RCC 7860 (cell line): ENCODE data around the gene KLK11.

Source experiments
- DNase-seq: peaks from one replicate; pipeline ENCODE4 v3.0.0-alpha.2; 2015; ENCODE audit warnings: low spot score
- FAIRE-seq: peaks from 2 replicates; lab custom pipeline; 2012; peaks lifted over from hg19 to GRCh38; lab: Jason Lieb, UNC

KLK11 gene, protein sequence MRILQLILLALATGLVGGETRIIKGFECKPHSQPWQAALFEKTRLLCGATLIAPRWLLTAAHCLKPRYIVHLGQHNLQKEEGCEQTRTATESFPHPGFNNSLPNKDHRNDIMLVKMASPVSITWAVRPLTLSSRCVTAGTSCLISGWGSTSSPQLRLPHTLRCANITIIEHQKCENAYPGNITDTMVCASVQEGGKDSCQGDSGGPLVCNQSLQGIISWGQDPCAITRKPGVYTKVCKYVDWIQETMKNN

GRCh38 chr19:51026554-51026831, at the start of gene KLK11:
KLK11 (minus strand) TSS chr19:51026616; CDS start chr19:51025631, 985 bp downstream.
- DNase-seq = no peak
- no peak for FAIRE-seq

DNA sequence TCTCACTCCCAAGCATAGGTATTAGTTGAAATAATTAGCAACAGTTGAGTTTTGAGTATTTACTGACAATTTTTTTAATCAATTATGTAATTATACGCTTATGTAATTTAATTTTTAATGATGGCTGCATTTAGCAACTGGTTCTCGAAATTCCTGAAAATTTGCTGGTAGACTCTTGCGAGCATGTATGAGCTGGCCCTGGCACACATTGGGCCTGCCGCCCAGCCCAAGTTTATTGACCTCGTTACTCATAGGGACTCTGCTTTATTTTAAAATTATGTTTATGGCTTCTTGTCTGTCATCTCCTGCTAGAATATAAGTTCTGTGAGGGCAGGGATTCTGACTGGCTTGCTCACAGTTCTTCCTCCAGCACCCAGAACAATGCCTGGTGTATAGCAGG, 49.6 kb upstream of the KLK11 start:
- no peak for FAIRE-seq
- no peak for DNase-seq

DNA sequence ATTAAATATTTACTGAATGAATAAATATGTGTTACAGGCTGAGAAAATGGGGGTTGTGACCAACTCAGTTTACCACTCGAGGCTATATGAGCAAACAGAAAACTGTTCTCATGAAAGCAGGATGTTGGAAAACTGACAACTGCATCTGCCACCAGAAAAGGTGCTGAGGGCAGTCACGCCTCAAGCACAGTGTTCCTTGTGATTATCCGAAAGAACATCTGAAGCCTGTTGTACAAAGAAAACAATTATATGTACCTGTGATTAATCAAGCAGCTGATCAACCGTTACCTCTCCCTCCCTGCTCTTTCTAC, 44.6 kb upstream of the KLK11 start:
- FAIRE-seq (no peak), DNase-seq (no peak)

- FAIRE-seq = no peak
- DNase-seq = no peak
These were observed 44.1 kb upstream of the KLK11 start for GRCh38 chr19:51070334-51071094.

DNA sequence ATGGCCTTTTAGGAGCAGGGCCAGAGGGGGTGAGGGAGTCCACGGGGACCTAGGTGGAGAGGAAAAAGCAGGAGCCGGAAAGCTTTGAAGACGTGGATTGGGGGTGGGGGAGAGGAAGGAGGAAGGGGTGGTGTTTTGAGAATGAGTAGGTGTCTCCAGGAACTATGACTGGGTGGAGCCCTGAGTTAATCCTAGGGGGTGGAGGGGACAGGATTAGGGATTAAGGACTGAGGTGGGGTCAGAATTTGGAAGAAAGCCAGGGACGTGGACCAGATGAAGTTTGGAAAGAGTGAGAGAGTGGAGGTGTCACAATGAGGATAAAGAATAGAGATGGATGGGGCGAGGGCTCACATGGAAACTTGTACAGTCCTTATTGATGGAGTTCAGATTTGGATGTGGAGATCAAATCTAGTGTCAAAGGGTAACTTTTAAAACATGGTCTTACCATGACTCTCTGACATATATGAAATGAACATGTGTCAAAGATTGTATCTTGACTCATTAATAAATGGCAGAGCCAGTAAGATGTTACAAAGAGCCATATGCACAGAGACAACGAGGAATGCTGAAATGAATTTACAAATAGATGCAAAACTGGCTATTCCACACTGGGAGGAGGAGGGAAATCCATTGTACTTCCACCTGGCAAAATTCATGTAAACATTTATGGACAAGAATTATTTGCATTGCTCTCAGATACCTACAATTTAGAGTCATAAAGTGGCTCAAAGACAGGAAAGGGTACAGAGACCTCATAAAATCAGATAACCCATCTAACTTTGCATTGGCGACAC, 40.2 kb upstream of the KLK11 start:
- DNase-seq (no peak), FAIRE-seq (no peak)

- DNase-seq (no peak), FAIRE-seq (no peak)
These were observed 39.0 kb upstream of the KLK11 start for GRCh38 chr19:51065221-51065960.

- no peak for FAIRE-seq
- no peak for DNase-seq
These were observed 38.3 kb upstream of the KLK11 start, which contains the start of gene KLK13 for GRCh38 chr19:51064534-51065220. KLK13 (minus strand) TSS chr19:51065092; CDS start chr19:51065067, 25 bp downstream.

GRCh38 chr19:51063664-51064063, 37.2 kb upstream of the KLK11 start:
- FAIRE-seq (no peak), DNase-seq (no peak)

- no peak for DNase-seq
- no peak for FAIRE-seq
These were observed 34.6 kb upstream of the KLK11 start for GRCh38 chr19:51060973-51061372.

- FAIRE-seq (no peak), DNase-seq (no peak)
These were observed 33.9 kb upstream of the KLK11 start for GRCh38 chr19:51060336-51060735.

GRCh38 chr19:51059715-51060114, 33.3 kb upstream of the KLK11 start:
- no peak for DNase-seq
- FAIRE-seq = no peak

DNA sequence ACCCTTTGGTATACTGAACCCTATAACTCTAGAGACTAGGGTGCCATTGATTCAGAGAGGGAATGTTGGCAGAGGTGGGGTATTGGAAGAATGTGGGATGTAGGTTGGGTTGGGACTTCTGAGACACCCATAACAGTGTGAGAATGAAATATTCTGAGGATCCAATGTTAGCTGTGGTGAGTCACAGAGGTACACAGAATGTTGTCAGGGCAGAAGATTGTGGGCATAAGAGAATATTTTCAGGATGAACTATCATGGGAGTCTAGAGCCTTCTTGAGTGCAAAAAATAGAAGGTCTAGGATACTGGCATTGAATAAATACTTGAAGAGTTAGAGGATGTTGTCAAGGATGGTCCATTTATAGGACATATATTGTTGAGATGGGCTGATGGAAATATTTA, 29.4 kb upstream of the KLK11 start:
- DNase-seq (no peak), FAIRE-seq (no peak)

DNA sequence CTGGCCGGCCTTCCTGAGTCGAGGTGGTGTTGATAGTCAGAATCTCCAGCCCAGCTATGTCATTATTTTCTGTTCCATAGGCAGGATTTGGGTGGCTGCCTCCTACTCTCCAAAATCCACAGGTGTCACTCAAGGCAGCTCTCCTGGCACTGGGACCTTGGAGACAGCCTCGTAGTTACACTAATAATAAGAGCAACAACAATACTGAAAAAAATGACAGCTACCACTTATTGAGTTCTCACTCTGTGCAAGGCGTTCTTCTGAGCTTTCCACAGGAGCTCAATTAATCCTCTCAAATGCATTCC, 20.6 kb upstream of the KLK11 start:
- no peak for FAIRE-seq
- no peak for DNase-seq

GRCh38 chr19:51044327-51044726, 17.9 kb upstream of the KLK11 start:
- no peak for DNase-seq

DNA sequence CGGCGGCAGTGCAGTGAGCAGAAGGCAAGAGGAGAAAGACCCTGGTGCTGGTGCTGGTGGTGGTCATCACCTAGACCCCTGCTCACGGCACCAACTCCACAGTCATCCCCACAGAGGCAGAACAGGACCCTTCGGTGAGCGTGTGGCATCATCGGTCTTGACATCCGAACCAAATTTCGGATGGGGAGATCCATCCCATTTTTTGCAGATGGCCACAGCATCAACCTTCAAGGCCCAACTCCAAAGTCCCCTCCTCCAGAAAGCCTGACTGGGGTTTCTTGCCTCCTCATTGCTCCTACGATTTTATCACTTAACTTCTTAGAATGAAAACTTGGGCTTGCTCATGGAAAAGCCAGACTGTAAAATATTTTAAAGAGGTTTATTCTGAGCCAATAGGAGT, 17.1 kb upstream of the KLK11 start:
- FAIRE-seq (no peak), DNase-seq (no peak)

More at GRCh38 chr19:51044327-51044726, 17.9 kb upstream of the KLK11 start:
- FAIRE-seq = no peak

- FAIRE-seq = no peak
- DNase-seq = no peak
These were observed 13.7 kb upstream of the KLK11 start for GRCh38 chr19:51040151-51040550.

- DNase-seq (no peak), FAIRE-seq (no peak)
These were observed 10.1 kb upstream of the KLK11 start for GRCh38 chr19:51036519-51036918.

GRCh38 chr19:51034704-51035103, 8.3 kb upstream of the KLK11 start, which contains the start of gene KLK12:
KLK12 (minus strand) TSS chr19:51035002; CDS start chr19:51034621, 381 bp downstream.
- DNase-seq = no peak
- FAIRE-seq = no peak

DNA sequence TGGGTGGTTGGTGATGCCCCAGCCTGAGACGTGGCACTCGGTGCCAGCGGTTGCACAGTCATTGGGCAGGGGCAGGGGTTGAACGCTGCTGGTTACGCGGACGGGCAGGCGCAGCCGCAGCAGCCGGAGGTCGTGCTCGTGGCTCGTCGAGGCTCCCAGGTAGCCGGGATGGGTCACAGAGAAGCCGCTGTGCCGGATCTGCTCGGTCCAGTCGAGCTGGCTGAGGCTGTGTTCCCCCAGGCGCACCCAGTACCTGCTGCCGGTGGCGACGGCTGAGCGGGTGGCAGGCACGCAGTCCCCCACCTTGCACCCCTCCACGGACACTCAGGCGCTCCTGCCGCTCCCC, 5.4 kb upstream of the KLK11 start:
- no peak for DNase-seq
- no peak for FAIRE-seq

GRCh38 chr19:51031220-51031879, 4.9 kb upstream of the KLK11 start:
- FAIRE-seq = no peak
- no peak for DNase-seq
